HG03280 (cell line): ENCODE measurements around the gene PLA2G4E.

ENCODE experiments used
- ATAC-seq: cut with Tn5 transposase; IDR thresholded peaks from one replicate; pipeline ENCODE4 v1.9.1; 2021; ENCODE audit warnings: mild to moderate bottlenecking, moderate library complexity; ENCODE audit not compliant: unreplicated experiment

The PLA2G4E gene

GRCh38 chr15:42020713-42021273 lies at the start of gene PLA2G4E:
TSS of gene PLA2G4E (minus strand) at chr15:42021042. CDS start at chr15:42021030, 12 bp downstream.
- no peak for ATAC-seq

DNA sequence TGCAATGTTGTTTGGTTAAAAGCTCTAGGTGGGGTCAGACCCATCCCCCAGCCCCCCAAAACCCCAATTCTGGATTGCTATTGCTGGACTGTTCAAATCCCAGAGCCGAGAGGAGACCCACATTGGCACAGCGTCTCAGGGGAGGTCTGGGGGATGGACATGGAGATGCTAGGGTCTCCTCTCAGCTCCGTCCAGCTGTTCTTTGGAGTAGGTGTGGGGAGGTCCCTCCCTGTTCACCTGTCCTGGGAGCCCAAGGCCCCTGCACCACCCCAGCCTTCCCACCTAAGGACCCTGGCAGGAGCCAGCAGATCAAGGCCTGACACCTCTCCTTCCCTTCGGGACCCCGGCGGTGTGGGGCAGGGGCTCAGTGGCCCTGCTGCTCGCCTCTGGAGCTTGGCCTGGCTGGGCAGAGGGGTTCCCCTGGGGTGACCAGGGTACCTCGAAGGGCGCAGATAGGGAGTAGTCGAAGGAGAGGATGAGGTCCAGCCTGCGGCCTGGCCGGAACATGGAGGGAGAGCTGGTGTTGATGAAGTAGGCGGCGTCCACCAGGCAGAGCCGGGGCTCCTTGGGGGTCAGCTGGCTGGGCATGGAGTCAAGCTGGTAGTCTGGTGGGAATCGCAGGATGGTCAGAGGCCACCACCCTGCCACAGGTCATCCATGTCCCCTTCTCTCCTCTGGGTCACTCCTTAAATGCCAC lies 49.6 kb upstream of the PLA2G4E start:
- ATAC-seq: no peak

GRCh38 chr15:42069496-42070278 lies 48.8 kb upstream of the PLA2G4E start:
- ATAC-seq: no peak

GRCh38 chr15:42069025-42069424 lies 48.2 kb upstream of the PLA2G4E start:
- ATAC-seq: no peak

DNA sequence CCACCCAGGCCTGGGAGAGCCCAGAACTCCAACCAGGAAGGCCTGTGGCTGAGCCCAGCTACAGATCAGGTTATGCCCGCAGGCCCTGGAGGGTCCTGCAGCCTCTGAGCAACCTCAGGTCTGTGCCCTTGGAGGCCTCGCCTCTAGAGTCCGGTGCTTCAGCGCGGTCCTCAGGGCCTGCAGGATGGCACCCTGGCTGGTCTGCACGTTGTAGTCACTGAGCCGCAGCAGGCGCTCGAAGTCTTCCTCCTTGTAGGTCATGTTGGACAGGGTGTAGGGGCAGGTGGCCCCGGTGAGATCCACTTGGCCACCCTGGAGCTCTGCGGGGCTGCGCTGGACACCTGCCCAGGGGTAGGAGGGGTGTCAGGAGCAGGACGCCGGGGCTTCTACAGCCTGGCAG lies 47.8 kb upstream of the PLA2G4E start:
- ATAC-seq: no peak

- no peak for ATAC-seq
These were observed 46.0 kb upstream of the PLA2G4E start for GRCh38 chr15:42066764-42067415.

DNA sequence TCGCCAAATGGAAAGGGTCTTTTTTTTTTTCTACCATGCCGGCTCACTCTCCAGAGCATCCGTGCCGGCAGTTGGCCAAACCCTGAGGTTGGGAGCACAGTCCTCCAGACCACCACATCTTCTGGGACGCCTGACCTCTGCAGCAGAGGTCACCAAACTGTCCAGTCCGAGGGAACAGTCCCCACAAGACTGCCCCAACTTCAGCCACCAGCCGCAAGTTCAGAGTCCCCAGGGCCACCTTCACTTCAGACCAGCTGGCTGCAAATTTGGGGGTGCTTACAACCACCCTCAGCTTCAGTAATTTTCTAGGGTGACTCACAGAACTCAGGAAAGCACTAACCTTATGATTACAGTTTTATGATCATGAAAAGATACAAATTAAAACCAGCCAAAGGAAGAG lies 44.6 kb upstream of the PLA2G4E start:
- no peak for ATAC-seq

- ATAC-seq: no peak
These were observed 44.2 kb upstream of the PLA2G4E start for GRCh38 chr15:42065033-42065432.

DNA sequence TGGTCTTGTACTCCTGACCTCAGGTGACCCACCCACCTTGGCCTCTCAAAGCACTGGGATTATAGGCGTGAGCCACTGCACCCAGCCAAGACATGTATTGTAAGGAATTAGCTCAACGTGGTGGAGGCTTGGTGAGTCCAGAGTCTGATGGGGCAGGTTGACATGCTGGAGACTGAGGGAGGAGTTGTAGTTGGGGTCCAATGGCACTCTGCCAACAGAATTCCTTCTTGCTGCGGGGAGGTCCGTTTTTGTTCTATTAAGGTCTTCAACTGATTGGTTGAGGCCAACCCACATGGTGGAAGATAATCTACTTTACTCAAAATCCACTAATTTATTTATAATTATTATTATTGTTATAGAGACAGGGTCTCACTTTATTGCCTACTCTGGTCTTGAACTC lies 43.4 kb upstream of the PLA2G4E start:
- no peak for ATAC-seq

GRCh38 chr15:42063122-42063848 lies 42.4 kb upstream of the PLA2G4E start:
- no peak for ATAC-seq

DNA sequence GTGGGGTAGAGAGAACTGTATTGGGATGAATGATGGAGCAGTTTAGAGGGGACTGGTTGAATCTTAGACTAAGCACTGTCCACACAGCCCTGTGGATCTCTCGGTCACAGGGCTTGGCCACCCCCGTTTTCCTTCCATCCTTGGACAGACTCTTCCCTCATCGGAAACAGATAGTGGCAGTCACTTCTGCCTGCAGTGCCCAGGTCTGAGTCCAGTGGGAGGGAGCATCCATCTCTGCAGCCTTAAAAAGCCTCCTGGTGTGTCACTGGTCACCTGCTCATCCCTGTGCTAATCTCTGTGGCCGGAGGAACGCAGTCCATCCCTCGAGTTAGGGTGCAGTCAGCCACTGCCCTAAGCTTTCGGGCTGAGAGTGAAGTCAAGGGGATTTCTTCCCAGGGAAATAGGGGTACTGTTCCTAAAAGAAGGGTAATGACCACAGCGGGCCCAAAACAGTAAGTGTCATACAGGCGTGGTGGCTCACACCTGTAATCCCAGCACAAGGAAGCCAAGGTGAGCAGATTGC lies 41.5 kb upstream of the PLA2G4E start:
- ATAC-seq: no peak

- no peak for ATAC-seq
These were observed 40.0 kb upstream of the PLA2G4E start for GRCh38 chr15:42060797-42061196.

DNA sequence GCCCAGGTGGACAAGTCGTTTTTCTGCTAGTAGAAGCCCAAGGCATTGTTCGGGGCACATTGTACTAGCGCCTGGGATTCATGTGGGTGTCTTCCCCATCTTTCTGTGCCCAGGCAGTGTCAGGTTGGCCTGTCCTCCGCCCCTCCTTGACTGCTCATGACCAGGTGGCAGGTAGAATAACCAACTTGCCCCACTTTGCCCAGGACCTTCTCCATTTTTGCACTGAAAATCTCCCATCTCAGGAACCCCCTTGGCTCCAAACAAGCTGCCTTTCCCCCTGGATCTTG lies 39.6 kb upstream of the PLA2G4E start:
- ATAC-seq: no peak

DNA sequence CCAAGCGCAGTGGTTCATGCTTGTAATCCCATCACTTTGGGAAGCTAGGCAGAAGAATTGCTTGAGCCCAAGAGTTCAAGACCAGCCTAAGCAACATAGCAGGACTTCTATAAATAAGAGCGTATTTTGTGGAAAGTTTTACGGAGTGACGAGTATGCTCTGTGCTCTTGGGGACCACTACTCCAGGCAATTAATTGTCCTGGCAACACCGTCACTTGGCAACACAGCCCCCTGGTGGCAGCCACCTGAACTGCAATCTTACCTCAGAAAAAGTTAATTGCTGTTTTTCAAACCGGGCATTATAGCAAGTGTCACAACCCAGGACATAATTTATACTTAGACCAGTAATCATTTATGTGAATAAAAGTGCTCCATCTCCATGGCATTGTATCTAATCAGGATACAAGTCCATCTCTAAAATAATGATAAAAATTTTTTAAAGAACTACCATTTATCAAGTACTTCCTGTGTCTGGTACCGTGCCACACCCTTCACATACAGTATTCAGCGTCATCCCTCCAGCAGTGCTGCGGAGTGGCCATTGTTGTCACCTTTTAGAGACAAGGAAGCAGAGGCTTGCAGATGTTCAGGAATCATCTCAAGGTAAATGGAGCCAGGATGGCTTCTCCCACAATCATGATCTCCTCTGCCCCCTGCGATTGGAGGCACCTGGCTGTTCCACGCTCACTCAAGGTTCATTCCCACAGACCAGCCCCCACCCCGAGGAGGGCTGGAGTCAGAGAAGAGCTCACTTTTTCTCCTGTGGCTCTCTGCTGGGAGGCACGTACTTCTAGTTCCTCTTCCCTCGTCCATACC lies 39.0 kb upstream of the PLA2G4E start:
- no peak for ATAC-seq

- no peak for ATAC-seq
These were observed 37.9 kb upstream of the PLA2G4E start for GRCh38 chr15:42058791-42059190.

DNA sequence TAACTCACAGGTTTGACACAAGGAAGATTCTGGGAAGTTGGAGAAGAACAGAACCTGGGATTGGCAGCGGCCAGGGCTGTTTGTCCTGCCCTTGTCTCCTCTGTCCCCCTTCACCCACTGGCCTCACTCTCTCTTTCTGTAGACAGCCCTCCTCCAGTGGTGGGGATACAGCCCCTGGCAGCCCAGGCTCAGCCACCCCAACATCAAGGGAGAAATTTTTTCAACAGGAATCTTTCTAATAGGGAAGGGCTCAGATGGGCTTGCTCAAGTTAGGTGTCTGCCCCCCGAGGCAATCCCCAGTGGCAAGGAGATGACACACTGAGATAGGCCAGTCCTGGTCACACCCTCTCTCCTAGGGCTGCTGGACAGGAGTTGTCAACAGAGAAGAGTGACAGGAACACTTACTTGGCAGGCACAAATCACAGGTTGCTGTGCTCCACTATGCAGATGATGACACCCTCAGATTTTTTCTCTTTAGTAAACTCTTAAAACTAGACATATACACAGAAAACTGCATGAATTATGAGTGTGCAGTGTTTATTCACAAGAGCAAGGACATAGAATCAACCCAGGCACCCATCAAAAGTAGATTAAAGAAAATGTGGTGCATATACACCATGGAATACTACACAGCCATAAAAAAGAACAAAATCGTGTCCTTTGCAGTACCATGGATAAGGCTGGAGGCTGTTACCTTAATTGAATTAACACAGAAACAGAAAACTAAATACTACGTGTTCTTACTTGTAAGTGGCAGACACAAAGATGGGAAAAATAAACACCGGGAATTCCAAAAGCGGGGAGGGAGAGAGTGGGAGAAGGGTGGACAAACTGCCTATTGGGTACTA lies 37.2 kb upstream of the PLA2G4E start:
- ATAC-seq: no peak

DNA sequence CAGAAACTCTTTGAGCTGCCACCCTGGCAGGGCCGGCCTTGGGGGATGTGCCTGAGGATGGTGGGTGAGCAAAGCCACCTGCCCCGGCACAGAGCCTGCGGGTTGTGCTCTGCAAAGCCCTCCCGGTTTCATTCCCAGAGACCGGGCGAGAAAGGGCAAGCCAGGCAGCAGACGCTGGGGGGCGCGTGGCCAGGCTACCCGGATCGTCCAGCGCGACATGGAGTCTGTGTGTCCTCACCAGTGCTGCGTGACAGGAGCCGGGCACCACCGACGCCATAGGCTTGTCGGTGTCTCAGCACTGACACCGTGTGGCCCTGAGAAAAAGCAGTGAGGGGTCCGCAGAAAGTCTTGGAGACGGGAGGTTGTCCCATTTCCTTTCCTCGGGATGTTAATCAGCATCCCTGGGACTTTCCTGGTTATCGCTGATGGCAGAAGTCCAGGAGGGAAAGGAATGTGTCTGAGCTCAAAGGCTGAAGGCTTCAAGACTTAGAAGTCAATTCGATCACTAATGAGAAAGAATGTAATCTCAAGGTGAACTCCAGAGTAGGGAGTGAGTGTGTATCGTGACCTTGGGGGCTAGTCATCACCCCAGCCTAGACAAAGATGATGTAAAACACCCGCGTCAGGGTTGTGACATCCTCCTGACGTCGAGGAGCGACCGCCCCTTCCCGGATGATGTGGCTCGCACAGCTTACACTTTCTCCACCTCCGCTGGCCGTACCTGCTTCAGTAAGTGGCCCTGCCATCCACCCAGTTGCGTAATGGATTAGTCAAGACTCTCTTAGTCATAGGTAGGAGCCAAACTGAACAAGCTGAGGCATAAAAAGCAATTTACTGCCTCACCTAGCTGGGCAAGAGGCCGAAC lies 36.3 kb upstream of the PLA2G4E start:
- ATAC-seq: no peak

DNA sequence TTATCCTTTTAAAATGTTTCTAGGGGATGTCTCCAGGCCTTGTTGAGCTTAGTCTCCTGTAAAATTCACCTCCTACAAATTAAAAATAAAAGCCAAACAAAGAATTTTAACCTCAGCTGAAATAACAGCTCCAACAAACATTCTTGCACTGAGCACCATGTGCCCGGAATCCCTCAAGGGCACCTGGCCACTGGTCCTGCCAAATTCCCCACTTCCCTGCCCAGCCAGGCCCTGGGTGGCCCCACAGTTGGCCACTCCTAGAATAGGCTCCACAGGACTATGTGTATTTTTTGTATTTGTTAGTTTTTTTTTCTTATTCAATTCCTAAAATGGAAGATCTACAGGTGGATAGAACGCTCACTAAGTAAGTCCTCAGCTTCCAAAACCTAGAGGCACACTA lies 33.1 kb upstream of the PLA2G4E start:
- no peak for ATAC-seq
